ENCODE results near the gene USP54. TPM values are rescaled to one million over a fixed set of nuclear protein-coding genes. Genes with fewer than 3 reads are reported as not detected.

USP54 gene
- total RNA-seq, 4 donors from 2014 or later, result 109 to 168 (median 114) TPM

- Histone ChIP-seq H3K9me3 (no peaks in the 10 kb centered on the region), H3K4me1 (no peaks in the 10 kb centered on the region), H3K27me3 (no peaks in the 10 kb centered on the region), H3K27ac (no peak overlapping the region), H3K36me3 (peaks cover 0 to 80% (median 29%) of the 10 kb centered on the region in 4 donors), H3K4me3 (no peak overlapping the region)
- intact Hi-C loops (cut with DNase I; ENCODE audit: low total_unique reads), result no loop called here
- TF ChIP-seq CTCF (IDR thresholded peaks at IDR 0.05) (no peak), POLR2AphosphoS5 (IDR thresholded peaks at IDR 0.05) (no peak), EP300 (IDR thresholded peaks at IDR 0.05; ENCODE audit: low read depth) (no peak), POLR2A (IDR thresholded peaks at IDR 0.05) (no peak)
- 94 to 97% methylated on average over 3 of the region's 3 CpGs for WGBS, 2 donors (ENCODE audit: low coverage in 1 of 2)
- in situ Hi-C loops (cut with MboI; ENCODE audit: low pct_ligation_motif_present in 1 of 4, low pct_unique_long_range_greater_than_20kb in 1 of 4, low sequenced_read_pairs in 3 of 4), result no loop called here
- DNase-seq, result no peak
These were observed 71.8 kb downstream of the USP54 start for GRCh38 chr10:73519336-73519735.

- in situ Hi-C loops (cut with MboI; ENCODE audit: low pct_ligation_motif_present in 1 of 4, low pct_unique_long_range_greater_than_20kb in 1 of 4, low sequenced_read_pairs in 3 of 4) (no loop called here), intact Hi-C loops (cut with DNase I; ENCODE audit: low total_unique reads) (no loop called here)
- TF ChIP-seq CTCF (IDR thresholded peaks at IDR 0.05) (no peak), POLR2AphosphoS5 (IDR thresholded peaks at IDR 0.05) (no peak), EP300 (IDR thresholded peaks at IDR 0.05; ENCODE audit: low read depth) (no peak), POLR2A (IDR thresholded peaks at IDR 0.05) (no peak)
- Histone ChIP-seq H3K27ac (no peak overlapping the region), H3K4me3 (no peak overlapping the region), H3K36me3 (peaks cover 0 to 69% (median 24%) of the 10 kb centered on the region in 4 donors), H3K4me1 (no peaks in the 10 kb centered on the region), H3K27me3 (no peaks in the 10 kb centered on the region), H3K9me3 (no peaks in the 10 kb centered on the region)
- 80 to 89% methylated on average over 1 to 4 of the region's 4 CpGs for WGBS, 2 donors (ENCODE audit: low coverage in 1 of 2)
- no peak for DNase-seq
These were observed 73.8 kb downstream of the USP54 start for GRCh38 chr10:73517166-73517888.

GRCh38 chr10:73512207-73512743, 78.9 kb downstream of the USP54 start:
- no peak for DNase-seq
- 96 to 100% methylated on average over 1 to 4 of the region's 4 CpGs for WGBS, 2 donors (ENCODE audit: low coverage in 1 of 2)
- no peak overlapping the region for H3K4me3 ChIP-seq
- in situ Hi-C loops (cut with MboI; ENCODE audit: low pct_ligation_motif_present in 1 of 4, low pct_unique_long_range_greater_than_20kb in 1 of 4, low sequenced_read_pairs in 3 of 4) (no loop called here), intact Hi-C loops (cut with DNase I; ENCODE audit: low total_unique reads) (no loop called here)
- H3K36me3 ChIP-seq, result peaks cover 0 to 27% (median 6%) of the 10 kb centered on the region in 4 donors
- no peak overlapping the region for H3K27ac ChIP-seq
- TF ChIP-seq EP300 (IDR thresholded peaks at IDR 0.05; ENCODE audit: low read depth), result no peak
- no peak for TF ChIP-seq CTCF (IDR thresholded peaks at IDR 0.05)
- TF ChIP-seq POLR2A (IDR thresholded peaks at IDR 0.05), result no peak
- TF ChIP-seq POLR2AphosphoS5 (IDR thresholded peaks at IDR 0.05), result no peak
- H3K9me3 ChIP-seq, result no peaks in the 10 kb centered on the region
- no peaks in the 10 kb centered on the region for H3K27me3 ChIP-seq
- no peaks in the 10 kb centered on the region for H3K4me1 ChIP-seq

- WGBS, 2 donors (ENCODE audit: low coverage in 1 of 2), result 92 to 100% methylated on average over 1 to 5 of the region's 5 CpGs
- no peak overlapping the region for H3K4me3 ChIP-seq
- intact Hi-C loops (cut with DNase I; ENCODE audit: low total_unique reads), result no loop called here
These were observed 81.4 kb downstream of the USP54 start for GRCh38 chr10:73509695-73510094.

More at GRCh38 chr10:73509695-73510094, 81.4 kb downstream of the USP54 start:
- DNase-seq, result no peak
- Histone ChIP-seq H3K36me3 (peaks cover 0 to 14% (median 0%) of the 10 kb centered on the region in 4 donors), H3K9me3 (no peaks in the 10 kb centered on the region), H3K27me3 (no peaks in the 10 kb centered on the region), H3K27ac (no peak overlapping the region), H3K4me1 (no peaks in the 10 kb centered on the region)
- in situ Hi-C loops (cut with MboI; ENCODE audit: low pct_ligation_motif_present in 1 of 4, low pct_unique_long_range_greater_than_20kb in 1 of 4, low sequenced_read_pairs in 3 of 4), result no loop called here
- no peak for TF ChIP-seq EP300 (IDR thresholded peaks at IDR 0.05; ENCODE audit: low read depth)
- TF ChIP-seq POLR2AphosphoS5 (IDR thresholded peaks at IDR 0.05), result no peak
- TF ChIP-seq POLR2A (IDR thresholded peaks at IDR 0.05), result no peak
- TF ChIP-seq CTCF (IDR thresholded peaks at IDR 0.05), result no peak
